Measurements from ENCODE around the gene MEF2A. TPM values are rescaled to one million over a fixed set of nuclear protein-coding genes. Genes with fewer than 3 reads are reported as not detected.

MEF2A gene
- total RNA-seq, 2 donors from 2014 or later: 20.1 to 36.8 TPM

DNA sequence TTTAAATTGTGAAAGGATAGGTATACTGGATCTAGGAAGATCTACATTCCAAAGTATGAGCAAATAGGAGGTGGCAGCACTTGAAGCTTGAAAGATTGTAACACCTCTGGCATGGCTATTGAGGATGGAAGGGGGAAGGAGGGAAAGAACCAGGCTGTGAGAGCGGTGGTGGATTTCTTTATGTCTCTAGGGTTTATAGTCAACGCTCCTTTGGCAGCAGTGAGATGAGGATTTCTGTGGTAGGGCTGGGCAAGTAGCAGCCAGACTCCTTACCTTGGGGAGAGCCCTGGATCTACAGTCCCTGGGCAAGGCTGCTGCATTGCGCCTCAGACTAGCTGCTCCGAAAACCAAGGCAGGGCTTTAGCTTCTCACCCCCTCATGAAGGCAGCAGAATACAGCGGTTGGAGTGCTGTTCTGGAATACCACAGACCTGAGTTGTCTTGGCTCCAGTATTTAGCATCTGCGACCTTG lies 53.2 kb downstream of the MEF2A start:
- H3K27ac ChIP-seq: peak overlapping the region; percentile 18
- intact Hi-C loops (cut with DNase I): no loop called here
- H3K27me3 ChIP-seq: no peaks in the 10 kb centered on the region
- no peak overlapping the region for H3K9ac ChIP-seq (ENCODE audit: low read depth in 2 of 2, low read length in 2 of 2)
- H3K4me3 ChIP-seq: no peak overlapping the region
- TF ChIP-seq, protein P1, sequence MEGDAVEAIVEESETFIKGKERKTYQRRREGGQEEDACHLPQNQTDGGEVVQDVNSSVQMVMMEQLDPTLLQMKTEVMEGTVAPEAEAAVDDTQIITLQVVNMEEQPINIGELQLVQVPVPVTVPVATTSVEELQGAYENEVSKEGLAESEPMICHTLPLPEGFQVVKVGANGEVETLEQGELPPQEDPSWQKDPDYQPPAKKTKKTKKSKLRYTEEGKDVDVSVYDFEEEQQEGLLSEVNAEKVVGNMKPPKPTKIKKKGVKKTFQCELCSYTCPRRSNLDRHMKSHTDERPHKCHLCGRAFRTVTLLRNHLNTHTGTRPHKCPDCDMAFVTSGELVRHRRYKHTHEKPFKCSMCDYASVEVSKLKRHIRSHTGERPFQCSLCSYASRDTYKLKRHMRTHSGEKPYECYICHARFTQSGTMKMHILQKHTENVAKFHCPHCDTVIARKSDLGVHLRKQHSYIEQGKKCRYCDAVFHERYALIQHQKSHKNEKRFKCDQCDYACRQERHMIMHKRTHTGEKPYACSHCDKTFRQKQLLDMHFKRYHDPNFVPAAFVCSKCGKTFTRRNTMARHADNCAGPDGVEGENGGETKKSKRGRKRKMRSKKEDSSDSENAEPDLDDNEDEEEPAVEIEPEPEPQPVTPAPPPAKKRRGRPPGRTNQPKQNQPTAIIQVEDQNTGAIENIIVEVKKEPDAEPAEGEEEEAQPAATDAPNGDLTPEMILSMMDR (IDR thresholded peaks at IDR 0.05): no peak
- DNase-seq: no peak
- H3K9me3 ChIP-seq: no peaks in the 10 kb centered on the region
- no peaks in the 10 kb centered on the region for H3K36me3 ChIP-seq
- H3K4me1 ChIP-seq: no peaks in the 10 kb centered on the region

DNA sequence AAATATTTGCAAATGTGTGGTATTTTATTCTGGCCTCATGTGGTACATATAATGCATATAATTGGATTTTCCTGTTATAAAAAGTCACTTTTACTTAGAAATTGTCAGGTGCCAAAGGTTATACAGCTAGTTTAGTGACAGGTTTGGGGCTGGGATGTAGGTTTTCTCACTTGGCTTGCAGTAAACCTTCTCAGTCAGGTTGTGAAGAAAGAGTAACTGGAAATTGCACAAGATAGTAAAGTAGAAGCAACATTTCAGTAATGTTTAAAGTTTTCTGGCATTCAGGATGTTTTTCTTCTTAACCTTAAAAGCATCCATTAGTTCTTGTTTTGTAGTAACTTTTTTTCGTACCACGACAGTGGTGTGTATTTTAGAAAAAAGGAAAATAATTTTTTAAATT lies 53.9 kb downstream of the MEF2A start:
- Histone ChIP-seq H3K9me3 (no peaks in the 10 kb centered on the region), H3K27me3 (no peaks in the 10 kb centered on the region), H3K27ac (peak overlapping the region; percentile 18), H3K4me3 (no peak overlapping the region), H3K36me3 (no peaks in the 10 kb centered on the region), H3K4me1 (no peaks in the 10 kb centered on the region), H3K9ac (ENCODE audit: low read depth in 2 of 2, low read length in 2 of 2) (no peak overlapping the region)
- intact Hi-C loops (cut with DNase I): no loop called here
- DNase-seq: no peak
- TF ChIP-seq, protein P1 (IDR thresholded peaks at IDR 0.05): no peak

DNA sequence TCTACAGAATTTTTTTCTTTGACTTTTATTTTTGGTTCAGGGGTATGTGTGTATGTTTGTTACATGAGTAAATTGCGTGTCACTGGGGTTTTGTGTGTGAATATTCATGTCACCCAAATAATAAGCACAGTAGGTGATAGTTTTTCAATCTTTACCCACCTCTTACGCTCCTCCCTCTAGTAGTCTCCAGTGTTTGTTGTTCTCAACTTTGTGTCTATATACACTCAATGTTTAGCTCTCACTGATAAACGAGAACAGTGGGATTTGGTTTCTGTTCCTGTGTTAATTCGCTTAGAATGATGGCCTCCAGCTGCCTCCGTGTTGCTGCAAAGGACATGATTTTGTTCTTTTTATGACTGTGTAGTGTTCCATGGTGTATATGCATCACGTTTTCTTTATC lies 54.4 kb downstream of the MEF2A start:
- H3K9ac ChIP-seq (ENCODE audit: low read depth in 2 of 2, low read length in 2 of 2): no peak overlapping the region
- no peaks in the 10 kb centered on the region for H3K9me3 ChIP-seq
- intact Hi-C loops (cut with DNase I): no loop called here
- no peak overlapping the region for H3K4me3 ChIP-seq
- H3K36me3 ChIP-seq: no peaks in the 10 kb centered on the region
- TF ChIP-seq, protein P1 (IDR thresholded peaks at IDR 0.05): no peak
- no peak overlapping the region for H3K27ac ChIP-seq
- H3K4me1 ChIP-seq: no peaks in the 10 kb centered on the region
- no peak for DNase-seq
- no peaks in the 10 kb centered on the region for H3K27me3 ChIP-seq

DNA sequence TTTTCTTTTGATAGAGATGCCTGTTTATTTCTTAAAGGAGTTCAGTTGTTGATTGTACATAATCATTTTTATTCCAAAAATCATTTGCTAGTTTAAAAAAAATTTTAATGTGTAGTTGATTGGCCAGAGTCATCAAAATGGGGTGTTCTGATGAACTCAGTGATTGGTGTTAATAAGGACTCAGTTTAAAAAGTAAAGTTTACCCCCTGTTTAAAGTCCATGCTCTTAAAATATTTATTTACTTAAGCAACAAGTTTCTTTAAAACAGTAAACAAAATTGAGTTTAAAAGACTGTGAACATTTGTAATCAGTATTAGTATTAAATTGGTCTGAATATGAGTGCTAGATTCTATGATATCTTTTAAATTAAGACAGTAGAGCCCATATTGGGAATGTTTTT lies 56.0 kb downstream of the MEF2A start:
- H3K27me3 ChIP-seq: no peaks in the 10 kb centered on the region
- no peaks in the 10 kb centered on the region for H3K36me3 ChIP-seq
- H3K27ac ChIP-seq: no peak overlapping the region
- no peak for DNase-seq
- H3K4me3 ChIP-seq: no peak overlapping the region
- H3K9me3 ChIP-seq: no peaks in the 10 kb centered on the region
- no peak overlapping the region for H3K9ac ChIP-seq (ENCODE audit: low read depth in 2 of 2, low read length in 2 of 2)
- intact Hi-C loops (cut with DNase I): no loop called here
- H3K4me1 ChIP-seq: no peaks in the 10 kb centered on the region
- TF ChIP-seq, protein P1 (IDR thresholded peaks at IDR 0.05): no peak

DNA sequence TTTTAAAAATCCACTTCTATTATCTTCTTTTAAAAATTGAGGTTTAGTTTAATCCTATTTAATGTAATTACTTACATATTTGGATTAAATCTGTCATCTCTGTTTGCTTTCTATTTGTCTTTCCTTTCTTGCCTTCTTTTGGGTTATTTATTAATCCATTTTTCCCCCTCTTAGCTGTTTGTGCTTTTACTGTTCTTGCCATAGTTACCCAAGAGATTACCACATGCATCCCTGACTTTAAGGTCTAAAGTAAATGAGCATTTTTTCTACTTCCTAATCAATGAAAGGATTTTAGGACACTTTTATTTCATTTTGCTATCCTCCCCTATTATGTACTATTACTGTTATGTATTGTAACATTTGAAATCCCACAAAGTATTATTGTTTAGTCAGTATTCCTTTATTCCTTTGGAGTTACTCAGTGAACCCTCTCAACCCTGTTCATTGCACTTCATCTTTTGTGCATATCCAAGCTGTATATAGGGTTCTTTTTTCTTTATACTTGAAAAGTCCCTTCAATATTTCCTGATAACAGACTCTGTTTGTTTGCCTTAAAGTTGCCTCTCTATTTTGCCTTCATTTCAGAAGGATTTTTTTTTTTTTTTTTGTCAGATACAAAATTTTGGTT lies 62.7 kb downstream of the MEF2A start:
- no peak for DNase-seq

More for the DNA sequence above, 62.7 kb downstream of the MEF2A start:
- Histone ChIP-seq H3K9ac (ENCODE audit: low read depth in 2 of 2, low read length in 2 of 2) (no peak overlapping the region), H3K36me3 (no peaks in the 10 kb centered on the region), H3K27ac (no peak overlapping the region), H3K4me1 (no peaks in the 10 kb centered on the region), H3K4me3 (no peak overlapping the region), H3K27me3 (no peaks in the 10 kb centered on the region), H3K9me3 (no peaks in the 10 kb centered on the region)
- intact Hi-C loops (cut with DNase I): no loop called here
- TF ChIP-seq, protein P1 (IDR thresholded peaks at IDR 0.05): no peak

Measured in colonic mucosa (tissue), 4 donors.